NCI-H748 (cell line): ENCODE data around the gene SLC26A3.

Source experiments
- DNase-seq: peaks from one replicate; lab custom pipeline; 2025; ENCODE audit not compliant: unreplicated experiment; lab: John Stamatoyannopoulos, UW

The SLC26A3 gene

GRCh38 chr7:107816011-107816566 lies 13.1 kb upstream of the SLC26A3 start:
- DNase-seq, result no peak

GRCh38 chr7:107815254-107815882 lies 12.3 kb upstream of the SLC26A3 start:
- DNase-seq, result no peak

DNA sequence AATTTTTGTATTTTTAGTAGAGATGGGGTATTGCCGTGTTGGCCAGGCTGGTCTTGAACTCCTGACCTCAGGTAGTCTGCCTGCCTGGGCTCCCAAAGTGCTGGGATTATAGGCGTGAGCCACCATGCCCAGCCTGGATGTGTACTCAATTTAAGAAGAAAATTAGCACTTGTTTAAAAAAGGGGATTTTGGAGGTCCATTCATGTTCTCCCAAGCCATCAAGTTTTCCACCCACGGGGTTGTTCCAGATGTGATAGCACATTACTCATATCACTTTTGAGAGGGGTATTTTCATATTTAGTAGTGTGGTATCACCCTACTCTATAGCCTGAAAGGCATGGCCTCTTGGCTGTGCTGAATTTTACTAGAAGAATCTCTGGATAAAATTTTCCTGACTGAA lies 10.5 kb upstream of the SLC26A3 start:
- no peak for DNase-seq

DNA sequence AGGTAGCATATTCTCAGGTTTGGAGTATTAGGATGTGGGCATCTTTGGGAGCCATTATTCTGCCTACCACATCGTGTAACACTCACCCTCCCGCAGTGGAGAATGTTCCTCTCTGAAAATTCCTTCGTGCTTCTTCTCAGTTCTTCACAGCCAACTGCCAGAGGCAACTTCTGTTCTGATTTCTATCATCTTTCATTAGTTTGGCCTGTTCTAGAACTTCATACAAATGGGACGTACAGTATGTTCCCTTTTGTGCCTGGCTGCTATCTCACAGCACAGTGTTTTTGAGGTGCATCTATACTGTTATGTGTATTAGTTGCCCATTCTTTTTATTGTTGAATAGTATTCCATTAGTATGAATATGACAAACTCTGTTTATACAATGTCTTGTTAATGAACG lies 8.9 kb upstream of the SLC26A3 start:
- DNase-seq, result no peak

DNA sequence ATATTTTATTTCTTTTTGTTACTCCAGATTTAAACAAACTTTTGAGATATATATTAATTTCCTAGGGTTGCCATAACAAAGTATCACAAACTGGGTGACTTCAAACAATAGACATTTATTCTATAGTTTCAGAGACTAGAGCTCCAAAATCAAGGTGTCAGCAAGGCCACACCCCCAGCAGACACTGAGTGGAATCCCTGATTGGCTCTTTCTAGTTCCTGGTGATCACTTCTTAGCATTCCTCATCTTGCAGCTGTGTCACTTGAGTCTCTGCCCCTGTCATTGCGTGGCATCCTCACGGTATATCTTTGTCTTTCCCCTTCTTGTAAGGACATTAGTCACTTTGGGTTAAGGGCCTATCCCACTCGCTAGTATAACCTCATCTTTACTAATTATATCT lies 7.6 kb upstream of the SLC26A3 start:
- DNase-seq, result no peak

DNA sequence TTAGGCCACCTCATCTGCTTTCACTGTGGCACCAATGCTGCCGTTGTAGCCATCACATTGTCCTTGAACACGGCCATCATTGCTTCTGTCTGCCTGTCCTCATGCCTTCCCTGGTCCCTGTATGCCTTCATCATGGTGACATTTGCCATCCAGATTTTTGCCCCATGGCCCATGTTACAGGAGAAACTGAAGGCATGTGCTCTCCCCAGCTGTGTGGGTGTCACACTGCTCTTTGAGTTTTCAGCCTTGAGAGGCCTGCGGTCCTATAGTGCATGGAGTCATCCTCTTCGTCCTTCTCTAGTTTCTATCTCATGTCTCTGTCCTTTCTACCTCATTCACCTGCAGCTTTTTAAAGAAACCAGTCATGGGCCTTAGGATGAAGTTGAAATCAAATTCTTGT lies 6.2 kb upstream of the SLC26A3 start:
- DNase-seq, result no peak

- DNase-seq, result no peak
These were observed 3.3 kb downstream of the SLC26A3 start for GRCh38 chr7:107799647-107800264.

DNA sequence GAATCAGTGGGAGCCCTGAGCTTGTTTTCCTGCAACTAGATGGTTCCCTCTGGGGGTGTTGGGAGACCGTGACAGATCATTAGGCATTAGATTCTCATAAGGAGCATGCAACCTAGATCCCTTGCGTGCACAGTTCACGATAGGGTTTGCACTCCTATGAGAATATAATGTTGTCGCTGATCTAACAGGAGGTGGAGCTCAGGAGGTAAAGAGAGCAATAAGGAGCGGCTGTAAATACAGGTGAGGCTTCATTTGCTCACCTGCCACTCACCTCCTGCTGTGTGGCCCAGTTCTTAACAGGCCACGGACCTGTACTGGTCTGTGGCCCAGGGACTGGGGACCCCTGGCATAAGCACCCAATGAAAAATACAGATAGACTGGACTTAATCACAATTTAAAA lies 10.7 kb downstream of the SLC26A3 start:
- DNase-seq, result peak; percentile 15

DNA sequence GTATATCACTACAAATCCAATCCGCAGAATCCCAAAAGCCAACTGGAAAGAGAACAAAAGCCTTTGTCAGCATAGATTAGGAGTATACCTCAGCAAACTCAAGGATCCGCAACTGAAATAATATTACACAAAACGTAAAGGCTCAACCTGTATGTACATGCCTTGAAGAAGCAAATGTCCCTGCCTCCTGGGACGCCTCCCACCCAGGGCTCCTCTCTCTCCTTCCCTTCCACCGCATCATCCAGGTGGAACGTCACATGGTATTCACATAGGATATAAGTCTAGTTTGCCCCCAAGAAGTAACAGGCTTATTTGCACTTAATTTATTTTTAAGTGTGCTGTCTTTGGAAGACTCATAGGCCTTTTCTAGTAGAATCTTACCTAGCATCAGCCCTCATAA lies 13.4 kb downstream of the SLC26A3 start:
- DNase-seq, result no peak

DNA sequence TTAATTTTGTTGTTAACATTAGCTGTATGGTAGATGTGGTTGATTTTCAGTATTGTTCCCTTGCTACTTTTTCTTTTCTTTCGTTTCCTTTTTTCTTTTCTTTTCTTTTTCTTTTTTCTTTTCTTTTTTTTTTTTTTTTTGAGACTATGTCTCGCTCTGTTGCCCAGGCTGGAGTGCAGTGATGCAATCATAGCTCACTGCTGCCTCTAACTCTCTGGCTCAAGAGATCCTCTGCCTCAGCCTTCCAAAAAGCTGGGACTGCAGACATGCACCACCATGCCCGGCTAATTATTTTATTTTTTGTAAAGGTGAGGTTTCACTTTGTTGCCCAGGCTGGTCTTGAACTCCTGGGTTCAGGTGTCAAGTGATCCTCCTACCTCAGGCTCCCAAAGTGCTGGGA lies 14.4 kb downstream of the SLC26A3 start:
- DNase-seq, result no peak

DNA sequence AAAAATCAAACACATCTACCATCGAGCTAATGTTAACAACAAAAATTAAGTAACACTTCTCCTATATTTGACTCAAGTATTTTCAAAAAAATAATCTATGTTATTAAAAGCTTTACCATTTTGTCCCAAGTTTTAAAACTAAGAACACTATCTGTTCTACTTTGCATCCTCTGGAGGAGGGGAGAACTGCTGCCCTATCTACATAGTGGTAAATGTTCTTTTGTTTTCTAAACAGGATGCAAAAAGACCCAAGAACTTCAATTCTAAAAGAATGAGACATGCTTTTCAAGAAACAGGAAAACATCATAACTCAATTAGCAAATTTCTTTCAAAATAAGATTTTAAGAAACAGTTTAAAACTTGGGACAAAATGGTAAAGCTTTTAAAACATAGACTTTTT lies 14.8 kb downstream of the SLC26A3 start:
- no peak for DNase-seq

GRCh38 chr7:107785926-107786325 lies 17.1 kb downstream of the SLC26A3 start:
- DNase-seq, result no peak

DNA sequence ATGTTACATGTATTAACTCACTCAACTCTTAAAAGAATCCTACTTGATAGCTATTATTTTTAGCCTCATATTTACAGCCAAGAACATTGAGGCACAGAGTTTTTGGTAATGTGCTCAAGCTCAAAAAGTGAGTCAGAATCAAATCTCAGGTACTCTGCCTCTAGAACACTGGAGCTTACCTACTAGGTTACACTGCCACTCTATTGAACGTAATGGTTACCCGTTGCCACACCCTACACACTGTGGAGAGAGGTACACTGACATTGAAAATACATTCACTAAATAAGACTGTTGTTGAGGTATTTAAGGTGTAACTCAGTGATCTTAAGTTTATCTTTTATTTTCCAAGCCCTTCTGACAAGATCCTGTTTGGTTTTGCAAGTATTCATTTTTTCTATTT lies 17.9 kb downstream of the SLC26A3 start:
- DNase-seq, result peak; percentile 8

GRCh38 chr7:107783648-107784047 lies 19.4 kb downstream of the SLC26A3 start:
- no peak for DNase-seq

DNA sequence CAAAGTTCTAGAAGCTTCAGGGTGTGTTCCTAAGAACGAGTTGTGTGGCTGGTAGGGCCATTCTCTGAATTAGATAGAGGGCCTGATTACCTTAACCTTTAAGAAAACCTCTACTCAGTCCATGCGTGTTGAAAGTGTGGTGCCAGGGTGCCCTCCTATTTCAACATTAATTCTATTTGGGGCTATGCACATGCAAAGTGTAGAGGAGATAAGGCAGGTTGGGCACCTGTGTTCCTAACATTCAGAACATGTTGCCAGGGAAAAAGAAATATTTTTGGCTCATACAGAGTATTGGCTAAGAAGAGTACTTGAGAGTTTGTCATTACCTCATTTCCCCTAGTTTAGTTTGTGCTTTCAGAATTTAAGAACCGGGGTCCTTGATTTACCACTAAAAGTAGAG lies 20.6 kb downstream of the SLC26A3 start:
- no peak for DNase-seq

- DNase-seq, result no peak
These were observed 23.4 kb downstream of the SLC26A3 start for GRCh38 chr7:107779647-107780099.

- no peak for DNase-seq
These were observed 24.7 kb downstream of the SLC26A3 start for GRCh38 chr7:107778283-107778682.

- no peak for DNase-seq
These were observed 25.3 kb downstream of the SLC26A3 start for GRCh38 chr7:107777702-107778101.

- no peak for DNase-seq
These were observed 30.0 kb downstream of the SLC26A3 start for GRCh38 chr7:107773027-107773426.

GRCh38 chr7:107768263-107768662 lies 34.8 kb downstream of the SLC26A3 start:
- DNase-seq, result no peak

GRCh38 chr7:107767391-107767790 lies 35.6 kb downstream of the SLC26A3 start:
- DNase-seq, result no peak

GRCh38 chr7:107758667-107759066 lies 44.4 kb downstream of the SLC26A3 start:
- no peak for DNase-seq

- no peak for DNase-seq
These were observed 48.4 kb downstream of the SLC26A3 start for GRCh38 chr7:107754642-107755041.
